HepG2 (cell line): Measurements from ENCODE around the gene RGCC.
"Not testable (repeated sequence)": the region's sequence is repeated elsewhere in the genome, so short reads cannot be mapped to it uniquely, and the experiment has no call there.

Experiments used
- CTCF ChIP-seq: sonication (generic); formaldehyde crosslinking; IDR thresholded peaks from 2 replicates; pipeline ENCODE4 v1.5.0; 2020; ENCODE audit warnings: mild to moderate bottlenecking, missing genetic modification reagents, moderate library complexity
- NFE2L1 ChIP-seq: sonication (generic); formaldehyde crosslinking; IDR thresholded peaks from 2 replicates; pipeline ENCODE4 v1.4.0; 2020; ENCODE audit warnings: missing genetic modification reagents, mild to moderate bottlenecking, borderline replicate concordance
- NFYB ChIP-seq: sonication (generic); formaldehyde crosslinking; IDR thresholded peaks from 2 replicates; pipeline ENCODE4 v1.4.0; 2020; ENCODE audit warnings: missing genetic modification reagents
- ZSCAN29 ChIP-seq: sonication (generic); formaldehyde crosslinking; conservative IDR thresholded peaks from 2 replicates; pipeline ENCODE4 v1.4.0; 2020; ENCODE audit warnings: mild to moderate bottlenecking, missing genetic modification reagents

DNA sequence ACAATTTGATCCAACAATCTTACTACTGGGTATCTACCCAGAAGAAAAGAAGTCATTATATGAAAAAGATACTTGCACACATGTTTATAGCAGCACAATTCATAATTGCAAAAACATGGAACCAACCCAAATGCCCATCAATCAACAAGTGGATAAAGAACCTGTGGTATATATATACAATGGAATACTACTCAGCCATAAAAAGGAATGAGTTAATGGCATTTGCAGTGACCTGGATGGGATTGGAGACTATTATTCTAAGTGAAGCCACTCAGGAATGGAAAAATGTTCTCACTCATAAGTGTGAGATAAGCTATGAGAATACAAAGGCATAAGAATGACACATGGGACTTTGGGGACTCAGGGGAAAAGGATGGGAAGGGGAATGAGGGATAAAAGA is 47.3 kb downstream of the RGCC start:
- TF ChIP-seq CTCF; NFYB; NFE2L1 (CRISPR knock-in tag); ZSCAN29 (CRISPR knock-in tag): not testable (repeated sequence)
